NCI-H1417 treated with DMSO at 0.1 percent for 48 hours (cell line): Measurements from ENCODE around the gene APBB1IP.
"Not testable (repeated sequence)": the region's sequence is repeated elsewhere in the genome, so short reads cannot be mapped to it uniquely, and the experiment has no call there.

Source experiments
- DNase-seq: peaks from one replicate; lab custom pipeline; 2025; lab: John Stamatoyannopoulos, UW

The APBB1IP gene

GRCh38 chr10:26437637-26438461, at the start of gene APBB1IP:
TSS of gene APBB1IP (plus strand) at chr10:26438341. CDS start at chr10:26492327, 53,986 bp downstream.
- DNase-seq: no peak

GRCh38 chr10:26389533-26389932, 48.6 kb upstream of the APBB1IP start:
- no peak for DNase-seq

- no peak for DNase-seq
Measured at GRCh38 chr10:26391701-26392695, 46.1 kb upstream of the APBB1IP start.

GRCh38 chr10:26398353-26398752, 39.8 kb upstream of the APBB1IP start:
- not testable (repeated sequence) for DNase-seq

GRCh38 chr10:26407406-26407969, 30.7 kb upstream of the APBB1IP start:
- DNase-seq: no peak

- no peak for DNase-seq
Measured at GRCh38 chr10:26408858-26409494, 29.2 kb upstream of the APBB1IP start.

- DNase-seq: no peak
Measured at GRCh38 chr10:26410356-26410755, 27.8 kb upstream of the APBB1IP start.

GRCh38 chr10:26412932-26413331, 25.2 kb upstream of the APBB1IP start:
- no peak for DNase-seq

- no peak for DNase-seq
Measured at GRCh38 chr10:26413375-26413774, 24.8 kb upstream of the APBB1IP start.

- DNase-seq: no peak
Measured at GRCh38 chr10:26417136-26417535, 21.0 kb upstream of the APBB1IP start.

- DNase-seq: no peak
Measured at GRCh38 chr10:26422977-26423376, 15.2 kb upstream of the APBB1IP start.

- no peak for DNase-seq
Measured at GRCh38 chr10:26423722-26424121, 14.4 kb upstream of the APBB1IP start.

- DNase-seq: no peak
Measured at GRCh38 chr10:26430641-26431163, 7.4 kb upstream of the APBB1IP start.

GRCh38 chr10:26432938-26433337, 5.2 kb upstream of the APBB1IP start:
- DNase-seq: no peak

- DNase-seq: no peak
Measured at GRCh38 chr10:26435852-26436251, 2.3 kb upstream of the APBB1IP start.

- no peak for DNase-seq
Measured at GRCh38 chr10:26436848-26437247, 1.3 kb upstream of the APBB1IP start.

GRCh38 chr10:26438534-26439341, 597 bp downstream of the APBB1IP start:
- DNase-seq: no peak

- DNase-seq: no peak
Measured at GRCh38 chr10:26439406-26440087, 1.4 kb downstream of the APBB1IP start.

- DNase-seq: no peak
Measured at GRCh38 chr10:26440088-26440470, 1.9 kb downstream of the APBB1IP start.
